PC-3 (cell line): ENCODE measurements around the gene ORMDL1. TPM values are rescaled to one million over a fixed set of nuclear protein-coding genes. Genes with fewer than 3 reads are reported as not detected.

Experiments used
- ATAC-seq: fragments of 200-7000 bp; cut with Tn5 transposase; 2 replicates; pipeline ENCODE4 v1.9.1; 2020; ENCODE audit warnings: mild to moderate bottlenecking, moderate library complexity
- BruUV-seq: library from RNA; stranded (reverse); fragments of 400-500 nt; replicated peaks from 2 replicates; lab custom pipeline; 2021; lab: Mats Ljungman, UMichigan
- CTCF ChIA-PET: fragments of 300-600 bp; sonication (Branson Sonifier 250); formaldehyde crosslinking; loops from one replicate; lab custom pipeline; 2022; ENCODE audit warnings: antibody characterized with exemption; lab: Charles Lee
- POLR2A ChIA-PET: fragments of 300-600 bp; sonication (Branson Sonifier 250); formaldehyde crosslinking; loops from one replicate; lab custom pipeline; 2022; ENCODE audit warnings: antibody characterized with exemption; ENCODE audit not compliant: unreplicated experiment; lab: Charles Lee
- DNase-seq: peaks from one replicate; pipeline ENCODE4 v3.0.0-alpha.2; 2015
- H2AFZ ChIP-seq: fragments of 300-600 bp; sonication (generic); 2 replicates; pipeline ENCODE4 v1.6.0; 2016; ENCODE audit warnings: antibody characterized with exemption, low read length
- H3F3A ChIP-seq: fragments of 300-600 bp; sonication (generic); one replicate; pipeline ENCODE4 v1.6.0; 2017; ENCODE audit warnings: antibody characterized with exemption, low read length, control low read depth, mild to moderate bottlenecking; ENCODE audit not compliant: unreplicated experiment
- H3K27ac ChIP-seq: fragments of 300-600 bp; sonication (generic); 2 replicates; pipeline ENCODE4 v1.5.1; 2016; ENCODE audit warnings: mild to moderate bottlenecking, low read length
- H3K27me3 ChIP-seq: fragments of 300-600 bp; sonication (generic); 2 replicates; pipeline ENCODE4 v1.6.1; 2016; ENCODE audit warnings: low read length, mixed read lengths
- H3K36me3 ChIP-seq: fragments of 300-600 bp; sonication (generic); 2 replicates; pipeline ENCODE4 v1.6.1; 2016; ENCODE audit warnings: low read depth, mixed run types, low read length, mixed read lengths
- H3K4me1 ChIP-seq: fragments of 300-600 bp; sonication (generic); 2 replicates; pipeline ENCODE4 v1.5.1; 2016; ENCODE audit warnings: low read length; ENCODE audit not compliant: insufficient read depth
- H3K4me2 ChIP-seq: fragments of 300-600 bp; sonication (generic); 2 replicates; pipeline ENCODE4 v1.6.0; 2016; ENCODE audit warnings: low read length
- H3K4me3 ChIP-seq: fragments of 300-600 bp; sonication (generic); 2 replicates; pipeline ENCODE4 v1.5.1; 2016; ENCODE audit warnings: mild to moderate bottlenecking, low read length, mixed read lengths
- H3K79me2 ChIP-seq: fragments of 300-600 bp; sonication (generic); 2 replicates; pipeline ENCODE4 v1.6.1; 2017; ENCODE audit warnings: low read length, mixed read lengths
- H3K9ac ChIP-seq: fragments of 300-600 bp; sonication (generic); 2 replicates; pipeline ENCODE4 v1.6.0; 2016; ENCODE audit warnings: mild to moderate bottlenecking, low read length
- H3K9me2 ChIP-seq: fragments of 300-600 bp; sonication (generic); replicated peaks from 2 replicates; pipeline ENCODE4 v1.6.1; 2016; ENCODE audit warnings: mixed run types, low read length, mixed read lengths
- H3K9me3 ChIP-seq: fragments of 300-600 bp; sonication (generic); 2 replicates; pipeline ENCODE4 v1.6.1; 2016; ENCODE audit warnings: low read length, mixed read lengths
- H4K20me1 ChIP-seq: fragments of 300-600 bp; sonication (generic); 2 replicates; pipeline ENCODE4 v1.6.1; 2016; ENCODE audit warnings: low read length, mixed read lengths
- CTCF ChIP-seq: fragments of 300-600 bp; sonication (generic); conservative IDR thresholded peaks from 2 replicates; pipeline ENCODE4 v1.5.1; 2017; ENCODE audit warnings: antibody characterized with exemption, low read depth, mild to moderate bottlenecking, low read length
- EZH2 ChIP-seq: fragments of 300-600 bp; sonication (generic); IDR thresholded peaks from one replicate; pipeline ENCODE4 v1.6.1; 2017; ENCODE audit warnings: antibody characterized with exemption, mild to moderate bottlenecking, low read length; ENCODE audit not compliant: unreplicated experiment
- EZH2phosphoT487 ChIP-seq: fragments of 300-600 bp; sonication (generic); IDR thresholded peaks from 2 replicates; pipeline ENCODE4 v1.6.1; 2018; ENCODE audit warnings: mild to moderate bottlenecking, antibody characterized with exemption, low read length, borderline replicate concordance
- intact Hi-C: fragments of 100-400 bp; cut with micrococcal nuclease; formaldehyde crosslinking; loops from 2 replicates; pipeline ENCODE4 v1.9.0; 2023
- total RNA-seq: library from RNA; depleted of rRNA; stranded (reverse); fragments of >200 nt; gene quantifications from 2 replicates; pipeline ENCODE4 v1.2.3, GENCODE V29; 2014

Gene ORMDL1
- total RNA-seq, 1 experiment from 2014 or later: 64.5 TPM

GRCh38 chr2:189829102-189829833 is 45.1 kb upstream of the ORMDL1 start:
- H3F3A ChIP-seq: no peaks in the 10 kb centered on the region
- H3K9me3 ChIP-seq: no peaks in the 10 kb centered on the region
- no peak for TF ChIP-seq EZH2
- no peak for TF ChIP-seq CTCF
- no peak for TF ChIP-seq EZH2phosphoT487
- H3K79me2 ChIP-seq: no peaks in the 10 kb centered on the region
- H3K4me2 ChIP-seq: no peak overlapping the region
- H2AFZ ChIP-seq: no peak overlapping the region
- H3K4me3 ChIP-seq: no peak overlapping the region
- DNase-seq: no peak
- no peaks in the 10 kb centered on the region for H3K4me1 ChIP-seq
- H3K9ac ChIP-seq: no peak overlapping the region
- BruUV-seq: no TSS peak
- no peaks in the 10 kb centered on the region for H4K20me1 ChIP-seq
- peaks cover 5% of the 10 kb centered on the region; the same call in 1 of the 2 replicates for H3K36me3 ChIP-seq
- H3K9me2 ChIP-seq: no peaks in the 10 kb centered on the region
- CTCF ChIA-PET: no interaction called here
- intact Hi-C loops: no loop called here
- no peaks in the 10 kb centered on the region for H3K27me3 ChIP-seq
- POLR2A ChIA-PET: no interaction called here
- H3K27ac ChIP-seq: no peak overlapping the region
- no peak for ATAC-seq

- intact Hi-C loops: no loop called here
- BruUV-seq: no TSS peak
These were observed 41.9 kb upstream of the ORMDL1 start for GRCh38 chr2:189826039-189826438.

More at GRCh38 chr2:189826039-189826438, 41.9 kb upstream of the ORMDL1 start:
- no peak overlapping the region for H3K9ac ChIP-seq
- no peak overlapping the region for H3K27ac ChIP-seq
- no peak for ATAC-seq
- no peaks in the 10 kb centered on the region for H3K9me2 ChIP-seq
- POLR2A ChIA-PET: no interaction called here
- H3K4me1 ChIP-seq: no peaks in the 10 kb centered on the region
- H3K27me3 ChIP-seq: no peaks in the 10 kb centered on the region
- no peaks in the 10 kb centered on the region for H3K79me2 ChIP-seq
- no peak for DNase-seq
- TF ChIP-seq EZH2phosphoT487 (no peak), CTCF (no peak), EZH2 (no peak)
- H3K4me3 ChIP-seq: no peak overlapping the region
- H4K20me1 ChIP-seq: no peaks in the 10 kb centered on the region
- H2AFZ ChIP-seq: no peak overlapping the region
- H3F3A ChIP-seq: no peaks in the 10 kb centered on the region
- no peak overlapping the region for H3K4me2 ChIP-seq
- H3K36me3 ChIP-seq: peaks cover 5% of the 10 kb centered on the region; the same call in 1 of the 2 replicates
- no peaks in the 10 kb centered on the region for H3K9me3 ChIP-seq
- CTCF ChIA-PET: no interaction called here
